Amniotic epithelial cell (primary cell): ENCODE data around the gene MYH10.

Experiments
- DNase-seq: peaks from one replicate; pipeline ENCODE4 v3.0.0-alpha.2; 2010; ENCODE audit warnings: low read depth

MYH10 gene

DNA sequence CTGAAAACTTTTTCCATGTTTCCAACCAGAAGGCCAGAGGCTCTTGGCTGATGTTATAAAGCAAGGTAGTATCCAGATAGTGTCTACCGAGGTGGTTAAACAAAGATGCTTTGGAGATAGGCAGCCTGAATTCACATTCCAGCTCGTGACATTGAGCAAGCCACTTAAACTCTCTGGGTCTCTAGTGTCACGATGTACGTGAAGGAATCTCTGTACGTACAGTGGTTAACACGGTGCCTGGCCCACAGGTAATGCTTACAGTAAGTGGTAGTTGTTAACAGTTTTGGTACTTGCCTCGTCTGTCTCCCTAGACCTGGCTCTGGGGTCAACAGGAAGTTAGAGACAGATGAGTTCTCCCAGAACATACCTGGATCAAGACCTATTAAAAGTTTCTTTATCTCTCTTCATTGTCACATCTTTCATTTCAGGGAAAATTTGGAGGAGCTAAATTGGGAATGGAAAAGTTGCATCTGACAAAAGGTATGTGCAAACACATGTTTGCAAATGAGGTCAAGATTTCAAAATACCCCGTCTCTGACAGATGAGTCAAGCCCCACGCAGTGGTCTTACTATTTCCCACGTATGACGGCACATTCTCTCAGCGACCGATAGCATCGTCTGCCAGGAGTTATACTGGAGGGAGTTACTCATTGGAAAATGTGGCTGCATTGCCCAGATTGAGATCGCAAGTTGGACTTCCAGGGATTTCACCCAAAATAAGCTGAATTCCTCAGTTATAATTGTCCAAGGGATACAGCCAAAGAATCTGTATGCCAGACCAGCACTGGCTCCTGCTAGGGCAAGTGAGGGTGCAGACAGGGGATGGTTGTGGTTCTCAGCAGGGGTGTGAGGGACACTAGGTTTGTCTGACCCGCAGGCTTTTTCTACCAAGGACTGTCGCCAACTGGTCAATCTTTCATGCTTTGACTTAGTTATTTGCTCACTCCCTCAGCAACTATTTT lies 18.9 kb upstream of the MYH10 start:
- peak; percentile 98 for DNase-seq

DNA sequence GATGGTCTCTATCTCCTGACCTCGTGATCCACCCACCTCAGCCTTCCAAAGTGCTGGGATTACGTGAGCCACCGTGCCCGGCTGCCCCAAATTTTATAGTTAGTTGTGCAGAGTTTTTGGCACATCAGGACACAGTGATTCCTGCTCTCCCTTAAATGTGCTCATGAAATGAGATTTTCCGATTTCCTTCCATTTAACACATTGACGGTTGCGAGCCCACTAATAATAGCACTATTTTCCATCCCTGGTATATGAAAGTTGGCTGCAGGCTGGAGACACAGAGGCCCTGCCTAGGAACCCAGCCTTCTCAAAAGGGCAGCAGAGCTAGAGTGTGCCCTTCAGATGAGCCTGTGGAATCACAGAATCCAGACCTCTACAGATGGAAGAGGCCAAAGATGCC lies 17.4 kb upstream of the MYH10 start:
- no peak for DNase-seq

GRCh38 chr17:8647202-8647601 lies 16.7 kb upstream of the MYH10 start:
- no peak for DNase-seq

GRCh38 chr17:8644507-8644902 lies 14.0 kb upstream of the MYH10 start:
- no peak for DNase-seq

DNA sequence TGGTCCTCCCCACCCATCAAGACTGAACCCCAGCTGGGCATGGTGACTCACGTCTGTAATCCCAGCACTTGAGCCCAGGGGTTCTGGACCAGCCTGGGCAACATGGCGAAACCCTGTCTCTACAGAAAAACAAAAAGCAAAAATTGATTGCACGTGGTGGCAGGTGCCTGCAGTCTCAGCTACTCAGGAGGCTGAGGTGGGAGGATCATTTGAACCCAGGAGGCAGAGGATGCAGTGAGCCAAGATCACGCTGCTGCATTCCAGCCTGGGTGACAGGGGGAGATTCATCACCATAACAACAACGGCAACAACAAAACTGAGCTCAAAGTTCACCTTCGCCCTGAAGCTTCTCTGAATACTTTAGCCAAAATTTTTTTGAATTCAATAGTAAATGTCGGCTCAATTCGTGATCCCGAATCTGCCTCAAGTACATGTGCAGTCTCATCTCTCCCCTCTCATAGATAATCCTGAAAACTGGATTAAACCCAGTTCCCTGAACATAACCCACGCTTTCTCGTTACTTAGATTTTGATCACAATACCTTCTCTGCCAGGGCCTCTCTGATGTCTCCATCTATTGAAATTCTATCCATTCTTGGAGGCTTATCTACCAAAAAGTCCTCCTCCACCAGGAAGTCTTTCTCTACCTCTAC lies 13.5 kb upstream of the MYH10 start:
- DNase-seq: no peak

GRCh38 chr17:8639709-8640108 lies 9.2 kb upstream of the MYH10 start:
- DNase-seq: no peak

- no peak for DNase-seq
These were observed 1.5 kb upstream of the MYH10 start for GRCh38 chr17:8632061-8632460.

- peak; percentile 27 for DNase-seq
These were observed 991 bp upstream of the MYH10 start for GRCh38 chr17:8631554-8631877.

GRCh38 chr17:8630802-8631553 lies 453 bp upstream of the MYH10 start:
- peak; percentile 100 for DNase-seq

DNA sequence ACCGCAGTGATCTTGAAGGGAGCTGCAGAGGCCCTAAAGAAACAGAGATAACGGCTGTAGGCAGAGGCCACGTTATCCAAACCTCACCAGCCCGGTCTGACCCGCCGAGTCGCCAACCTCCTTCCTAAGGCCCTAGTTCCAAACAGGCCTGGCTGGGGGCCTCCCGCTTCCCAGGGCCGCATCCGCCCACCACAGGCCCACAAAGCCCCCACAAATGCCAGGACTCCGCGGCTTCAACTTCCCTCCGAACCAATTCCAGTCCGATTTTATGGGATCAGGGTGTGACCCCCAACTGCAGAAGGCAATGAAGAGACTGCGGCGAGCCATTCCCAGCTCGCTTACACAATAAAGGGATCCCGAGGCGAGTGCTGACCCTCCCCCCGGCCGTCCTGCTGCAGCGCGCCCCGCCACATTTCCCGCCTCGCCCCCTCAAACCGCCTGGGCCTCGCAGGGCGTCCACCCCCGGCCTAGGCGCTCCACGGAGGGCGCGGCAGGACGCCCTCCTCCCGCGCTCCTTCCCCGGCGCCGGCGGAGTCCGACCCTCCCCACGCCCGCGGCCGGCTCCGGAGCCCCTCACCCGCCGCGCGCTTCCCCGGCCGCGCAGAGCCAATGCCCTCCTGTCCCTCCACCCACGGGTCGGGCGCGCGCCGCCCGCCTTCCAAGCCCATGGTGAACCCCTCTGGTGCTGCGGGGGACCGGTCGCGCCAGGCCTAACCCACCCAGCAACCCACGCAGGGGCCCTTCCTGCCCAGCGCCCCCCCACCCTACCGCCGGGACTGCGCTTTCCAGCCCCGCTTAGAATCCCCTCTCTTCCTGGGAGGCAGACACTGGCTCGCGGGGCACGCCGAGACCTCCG lies 926 bp downstream of the MYH10 start:
- peak; percentile 41 for DNase-seq

GRCh38 chr17:8628609-8629169 lies 1.8 kb downstream of the MYH10 start:
- DNase-seq: no peak

DNA sequence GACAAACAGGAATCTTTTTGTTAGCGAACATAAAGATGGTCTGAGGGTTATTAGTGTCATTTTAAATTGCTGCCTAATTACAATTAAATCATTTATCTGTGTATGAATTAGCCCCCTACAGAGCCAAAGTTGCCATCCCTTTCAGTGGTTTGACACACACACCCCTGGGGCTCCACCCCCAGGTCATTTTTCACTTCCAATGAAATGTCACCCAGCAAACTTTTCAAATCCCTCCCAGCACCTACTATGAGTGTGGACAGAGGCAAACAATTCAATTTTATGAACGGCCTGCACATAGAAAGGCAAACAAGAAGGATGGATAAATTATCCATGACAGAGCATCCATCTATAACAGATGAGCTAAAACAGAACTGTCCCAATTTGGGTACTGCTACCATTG lies 2.4 kb downstream of the MYH10 start:
- DNase-seq: no peak

- DNase-seq: peak; percentile 67
These were observed 6.9 kb downstream of the MYH10 start for GRCh38 chr17:8623591-8623990.

GRCh38 chr17:8622191-8622590 lies 8.3 kb downstream of the MYH10 start:
- no peak for DNase-seq

GRCh38 chr17:8621585-8621984 lies 8.9 kb downstream of the MYH10 start:
- DNase-seq: peak; percentile 82

DNA sequence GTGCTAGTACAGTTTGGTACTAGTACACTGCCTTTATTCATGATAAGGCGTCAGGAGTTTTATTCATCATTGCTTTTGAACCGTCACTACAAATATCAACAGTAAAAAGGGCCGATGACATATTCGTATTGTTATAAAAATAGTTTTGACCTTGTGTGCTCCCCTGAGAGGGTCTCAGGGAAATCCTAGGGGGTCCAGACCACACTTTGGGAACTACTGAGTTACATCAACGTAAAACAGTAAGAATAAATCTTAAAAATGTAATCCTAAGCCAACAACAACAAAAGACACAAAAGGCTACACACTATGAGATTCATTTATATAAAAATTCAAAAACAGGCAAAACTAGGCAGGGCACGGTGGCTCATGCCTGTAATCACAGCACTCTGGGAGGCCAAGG lies 11.2 kb downstream of the MYH10 start:
- no peak for DNase-seq

DNA sequence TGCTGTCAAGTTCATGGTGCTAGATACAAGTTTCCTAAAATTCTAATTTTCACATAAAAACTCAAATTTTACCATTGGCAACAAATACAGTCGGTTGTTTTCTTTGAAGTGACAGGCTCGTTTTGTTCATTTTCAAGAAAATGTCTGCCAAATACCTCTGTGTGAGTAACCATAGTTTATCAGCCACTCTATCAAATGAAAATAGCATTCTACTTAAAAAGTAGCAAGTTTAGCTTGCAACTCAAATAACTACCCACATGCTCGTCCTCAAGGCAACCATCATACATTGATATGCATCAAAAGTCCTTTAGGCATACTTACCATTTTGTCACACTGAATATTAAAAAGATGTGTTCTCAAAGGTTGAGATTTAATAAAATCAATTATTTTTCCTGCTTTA lies 11.7 kb downstream of the MYH10 start:
- no peak for DNase-seq

DNA sequence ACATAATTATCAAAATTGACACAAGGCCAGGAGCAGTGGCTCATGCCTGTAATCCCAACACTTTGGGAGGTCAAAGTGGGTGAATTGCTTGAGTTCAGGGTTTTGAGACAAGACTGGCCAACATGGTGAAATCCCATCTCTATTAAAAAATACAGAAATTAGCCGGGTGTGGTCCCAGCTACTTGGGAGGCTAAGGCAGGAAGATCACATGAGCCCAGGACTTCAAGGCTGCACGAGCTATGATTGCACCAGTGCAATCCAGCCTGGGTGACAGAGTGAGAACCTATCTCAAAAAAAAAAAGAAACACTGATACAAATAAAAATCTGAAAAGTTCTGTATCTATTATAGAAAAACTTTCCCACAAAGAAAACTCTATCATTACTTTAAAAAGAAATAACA lies 15.5 kb downstream of the MYH10 start:
- no peak for DNase-seq

DNA sequence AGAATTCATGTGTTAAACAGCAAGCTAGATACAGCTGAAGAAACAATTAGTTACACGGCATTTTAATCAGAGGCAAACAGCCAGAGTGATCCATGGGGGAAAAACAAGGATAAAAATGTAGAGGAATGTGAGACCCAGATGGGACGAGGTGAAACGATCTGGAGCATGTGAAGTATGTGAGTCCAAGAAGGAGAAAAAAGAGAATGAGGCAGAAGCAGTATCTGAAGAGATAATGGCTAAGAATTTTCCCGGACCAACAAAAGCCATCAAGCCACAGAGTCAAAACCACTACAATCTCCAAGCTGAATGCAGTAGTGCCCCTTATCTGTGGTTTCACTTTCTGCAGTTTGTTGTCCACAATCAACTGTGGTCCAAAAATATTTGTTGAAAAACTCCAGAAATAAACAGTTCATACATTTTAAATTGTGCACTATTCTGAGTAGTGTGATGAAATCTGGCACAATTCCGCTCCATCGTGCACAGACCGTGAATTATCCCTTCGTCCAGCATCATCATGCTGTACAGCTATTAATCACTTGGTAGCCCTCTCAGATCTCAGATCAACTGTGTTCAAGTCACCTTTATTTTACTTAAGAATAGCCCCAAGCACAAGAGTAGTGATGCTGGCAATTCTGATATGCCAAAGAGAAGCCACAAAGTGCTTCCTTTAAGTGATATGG lies 18.8 kb downstream of the MYH10 start:
- DNase-seq: peak; percentile 95

- peak; percentile 79 for DNase-seq
These were observed 19.4 kb downstream of the MYH10 start for GRCh38 chr17:8611137-8611536.

DNA sequence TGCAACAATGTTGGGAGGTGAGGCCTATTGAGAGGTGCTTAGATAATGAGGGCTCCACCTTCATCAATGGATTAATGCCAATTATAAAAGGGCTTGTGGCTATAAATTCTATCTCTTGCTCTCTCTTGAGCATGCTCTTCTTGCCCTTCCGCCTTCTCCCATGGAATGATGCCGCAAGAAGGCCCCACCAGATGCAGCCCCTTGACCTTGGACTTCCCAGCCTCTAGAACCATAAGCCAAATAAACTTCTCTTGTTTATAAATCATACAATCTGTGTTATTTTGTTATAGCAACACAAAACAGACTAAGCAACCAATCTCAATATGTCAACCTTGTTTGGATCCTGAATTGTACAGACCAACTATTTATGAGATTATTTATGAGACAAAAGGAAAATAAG lies 20.0 kb downstream of the MYH10 start:
- DNase-seq: no peak
